ENCODE results near the gene ILDR1.

GRCh38 chr3:122021811-122022401 lies at the start of gene ILDR1:
- TF ChIP-seq CTCF (conservative IDR thresholded peaks at IDR 0.05; ENCODE audit: low read depth, low read length) (no peak), MAFK (IDR thresholded peaks at IDR 0.05; ENCODE audit: low read depth, low read length) (no peak), RAD21 (IDR thresholded peaks at IDR 0.05; ENCODE audit: low read length) (no peak), POLR2A (IDR thresholded peaks at IDR 0.05; ENCODE audit: low read depth, low read length) (no peak), RFX5 (IDR thresholded peaks at IDR 0.05; ENCODE audit: low read depth, low read length) (no peak), USF2 (IDR thresholded peaks at IDR 0.05; ENCODE audit: low read depth, low read length) (no peak), CEBPB (IDR thresholded peaks at IDR 0.05; ENCODE audit: low read depth, low read length) (no peak)
